A172 (cell line): ENCODE results near the gene EIF3C. TPM values are rescaled to one million over a fixed set of nuclear protein-coding genes. Genes with fewer than 3 reads are reported as not detected.
"Not testable (repeated sequence)": the region's sequence is repeated elsewhere in the genome, so short reads cannot be mapped to it uniquely, and the experiment has no call there.

ENCODE experiments used
- DNase-seq: peaks from one replicate; pipeline ENCODE4 v3.0.0-alpha.2; 2015; ENCODE audit warnings: low spot score
- total RNA-seq: library from RNA; depleted of rRNA; stranded (reverse); fragments of >200 nt; shearing (Covaris generic); gene quantifications from 2 replicates; pipeline ENCODE4 v1.2.3, GENCODE V29; 2014; rRNA removed

EIF3C gene
- 84.7 and 109 TPM in 2 replicates for total RNA-seq

GRCh38 chr16:28711220-28712083, at the start of gene EIF3C:
Gene EIF3C (plus strand): TSS chr16:28711464. CDS start chr16:28711687, 223 bp downstream.
- DNase-seq, result not testable (repeated sequence)

- not testable (repeated sequence) for DNase-seq
Observed at GRCh38 chr16:28666264-28666663, 45.0 kb upstream of the EIF3C start.

- DNase-seq, result not testable (repeated sequence)
Observed at GRCh38 chr16:28667480-28667879, 43.8 kb upstream of the EIF3C start.

- DNase-seq, result not testable (repeated sequence)
Observed at GRCh38 chr16:28668199-28668598, 43.1 kb upstream of the EIF3C start.

GRCh38 chr16:28688327-28688952, 22.8 kb upstream of the EIF3C start:
- DNase-seq, result not testable (repeated sequence)

- DNase-seq, result not testable (repeated sequence)
Observed at GRCh38 chr16:28689425-28689824, 21.8 kb upstream of the EIF3C start.

- DNase-seq, result not testable (repeated sequence)
Observed at GRCh38 chr16:28691722-28692121, 19.5 kb upstream of the EIF3C start.

GRCh38 chr16:28693257-28693950, 17.9 kb upstream of the EIF3C start:
- DNase-seq, result not testable (repeated sequence)

GRCh38 chr16:28699792-28700191, 11.5 kb upstream of the EIF3C start:
- not testable (repeated sequence) for DNase-seq

- DNase-seq, result not testable (repeated sequence)
Observed at GRCh38 chr16:28700349-28700748, 10.9 kb upstream of the EIF3C start.

GRCh38 chr16:28701384-28701783, 9.9 kb upstream of the EIF3C start:
- not testable (repeated sequence) for DNase-seq

- DNase-seq, result not testable (repeated sequence)
Observed at GRCh38 chr16:28704246-28704645, 7.0 kb upstream of the EIF3C start.

GRCh38 chr16:28722852-28723650, 11.8 kb downstream of the EIF3C start:
- DNase-seq, result not testable (repeated sequence)

- DNase-seq, result not testable (repeated sequence)
Observed at GRCh38 chr16:28731253-28731652, 20.0 kb downstream of the EIF3C start.

- DNase-seq, result not testable (repeated sequence)
Observed at GRCh38 chr16:28732455-28733124, 21.3 kb downstream of the EIF3C start.

GRCh38 chr16:28739787-28740186, 28.5 kb downstream of the EIF3C start:
- DNase-seq, result not testable (repeated sequence)

GRCh38 chr16:28740631-28741030, 29.4 kb downstream of the EIF3C start:
- DNase-seq, result not testable (repeated sequence)

GRCh38 chr16:28741295-28741694, 30.0 kb downstream of the EIF3C start:
- DNase-seq, result not testable (repeated sequence)

GRCh38 chr16:28746618-28747350, 35.5 kb downstream of the EIF3C start:
- not testable (repeated sequence) for DNase-seq

- DNase-seq, result not testable (repeated sequence)
Observed at GRCh38 chr16:28749997-28750465, 38.8 kb downstream of the EIF3C start.
